ENCODE data around the gene NRF1.

GRCh38 chr7:129775695-129776361 lies 164.3 kb downstream of the NRF1 start:
- no peak for TF ChIP-seq POU2F2 (IDR thresholded peaks at IDR 0.05; ENCODE audit: low read depth, low read length)
- TF ChIP-seq POLR2AphosphoS5 (IDR thresholded peaks at IDR 0.05; ENCODE audit: low read depth, low read length) = no peak
